Measurements from ENCODE around the gene VPS52. TPM values are rescaled to one million over a fixed set of nuclear protein-coding genes. Genes with fewer than 3 reads are reported as not detected.

VPS52 gene
- total RNA-seq, 2 experiments from 2014 or later, result 79.1 to 84.0 TPM

- DNase-seq, result no peak
- Mint-ChIP-seq H3K4me1 (peaks cover 70% of the 10 kb centered on the region), H3K27me3 (no peaks in the 10 kb centered on the region), H3K36me3 (ENCODE audit: low read depth) (peaks cover 58% of the 10 kb centered on the region), H3K4me3 (peak overlapping the region; percentile 99), H3K9me3 (no peaks in the 10 kb centered on the region), H3K27ac (peak overlapping the region; percentile 96)
- ChIA-PET POLR2A (no interaction called here), CTCF (interaction anchor here (2.4 kb wide), 1 partner anchor 16 kb away, joined by 5 read pairs; the partner anchor contains the start of gene RGL2)
Observed at GRCh38 chr6:33314943-33315792, 43.5 kb upstream of the VPS52 start.

- Mint-ChIP-seq H3K4me3 (peak overlapping the region; percentile 99), H3K4me1 (peaks cover 63% of the 10 kb centered on the region), H3K27me3 (no peaks in the 10 kb centered on the region), H3K27ac (peak overlapping the region; percentile 96), H3K36me3 (ENCODE audit: low read depth) (peaks cover 51% of the 10 kb centered on the region), H3K9me3 (no peaks in the 10 kb centered on the region)
- peak; percentile 82 for DNase-seq
- POLR2A ChIA-PET, result no interaction called here
- CTCF ChIA-PET, result interaction anchor here (2.4 kb wide), 1 partner anchor 15 kb away, joined by 5 read pairs; the partner anchor contains the start of gene RGL2
Observed at GRCh38 chr6:33314515-33314942, 42.9 kb upstream of the VPS52 start.

GRCh38 chr6:33313709-33314514, 42.2 kb upstream of the VPS52 start, which contains the start of gene TAPBP:
Gene TAPBP, minus strand, starts transcription at chr6:33314078. Its CDS starts 37 bp downstream, at chr6:33314041.
- Mint-ChIP-seq H3K27ac (peak within 1 kb of the TSS; percentile 96), H3K27me3 (no peaks in the 10 kb centered on the region), H3K4me3 (peak within 1 kb of the TSS; percentile 99), H3K4me1 (peaks cover 57% of the 10 kb centered on the region), H3K36me3 (ENCODE audit: low read depth) (peaks cover 45% of the 10 kb centered on the region), H3K9me3 (no peaks in the 10 kb centered on the region)
- CTCF ChIA-PET, result interaction anchor here (0.6 kb wide), 1 partner anchor 132 kb away, joined by 3 read pairs; no protein-coding TSS in a partner anchor
- DNase-seq, result peak; percentile 90
- POLR2A ChIA-PET, result no interaction called here

GRCh38 chr6:33313105-33313708, 41.5 kb upstream of the VPS52 start:
- Mint-ChIP-seq H3K27ac (peak overlapping the region; percentile 96), H3K36me3 (ENCODE audit: low read depth) (peaks cover 44% of the 10 kb centered on the region), H3K4me3 (peak overlapping the region; percentile 99), H3K9me3 (no peaks in the 10 kb centered on the region), H3K27me3 (no peaks in the 10 kb centered on the region), H3K4me1 (peaks cover 55% of the 10 kb centered on the region)
- CTCF ChIA-PET, result interaction anchor here (0.6 to 2.0 kb wide), 5 partner anchors 12 to 132 kb away, joined by 3 to 11 read pairs (median 5); partner anchors contain the start of genes B3GALT4 and RGL2
- DNase-seq, result peak; percentile 33
- POLR2A ChIA-PET, result no interaction called here

GRCh38 chr6:33312361-33313104, 40.9 kb upstream of the VPS52 start:
- ChIA-PET CTCF (interaction anchor here (0.8 to 2.0 kb wide), 6 partner anchors 11 to 78 kb away, joined by 3 to 11 read pairs (median 4); partner anchors contain the start of genes B3GALT4 and RGL2), POLR2A (interaction anchor here (0.9 kb wide), 1 partner anchor 11 kb away, joined by 3 read pairs; no protein-coding TSS in a partner anchor)
- no peaks in the 10 kb centered on the region for H3K9me3 Mint-ChIP-seq
- peaks cover 47% of the 10 kb centered on the region for H3K36me3 Mint-ChIP-seq (ENCODE audit: low read depth)
- H3K27me3 Mint-ChIP-seq, result no peaks in the 10 kb centered on the region
- peak overlapping the region; percentile 99 for H3K4me3 Mint-ChIP-seq
- DNase-seq, result peak; percentile 91
- peaks cover 53% of the 10 kb centered on the region for H3K4me1 Mint-ChIP-seq
- H3K27ac Mint-ChIP-seq, result peak overlapping the region; percentile 96

- Mint-ChIP-seq H3K36me3 (ENCODE audit: low read depth) (peaks cover 52% of the 10 kb centered on the region), H3K9me3 (no peaks in the 10 kb centered on the region), H3K27me3 (no peaks in the 10 kb centered on the region), H3K4me3 (no peak overlapping the region), H3K27ac (no peak overlapping the region), H3K4me1 (peaks cover 32% of the 10 kb centered on the region)
- ChIA-PET POLR2A (no interaction called here), CTCF (interaction anchor here (0.9 kb wide), 1 partner anchor 10 kb away, joined by 3 read pairs; no protein-coding TSS in a partner anchor)
- no peak for DNase-seq
Observed at GRCh38 chr6:33306356-33306755, 34.7 kb upstream of the VPS52 start.

- ChIA-PET CTCF (interaction anchor here (0.6 kb wide), 1 partner anchor 10 kb away, joined by 3 read pairs; no protein-coding TSS in a partner anchor), POLR2A (no interaction called here)
- Mint-ChIP-seq H3K36me3 (ENCODE audit: low read depth) (peaks cover 58% of the 10 kb centered on the region), H3K4me3 (no peak overlapping the region), H3K4me1 (peaks cover 37% of the 10 kb centered on the region), H3K27ac (no peak overlapping the region), H3K27me3 (no peaks in the 10 kb centered on the region), H3K9me3 (no peaks in the 10 kb centered on the region)
- DNase-seq, result no peak
Observed at GRCh38 chr6:33305052-33305451, 33.4 kb upstream of the VPS52 start.

GRCh38 chr6:33304216-33304615, 32.5 kb upstream of the VPS52 start:
- Mint-ChIP-seq H3K4me1 (peaks cover 45% of the 10 kb centered on the region), H3K27me3 (no peaks in the 10 kb centered on the region), H3K36me3 (ENCODE audit: low read depth) (peaks cover 65% of the 10 kb centered on the region), H3K4me3 (no peak overlapping the region), H3K9me3 (no peaks in the 10 kb centered on the region), H3K27ac (no peak overlapping the region)
- ChIA-PET POLR2A (no interaction called here), CTCF (no interaction called here)
- no peak for DNase-seq

- H3K4me1 Mint-ChIP-seq, result peaks cover 49% of the 10 kb centered on the region
- H3K36me3 Mint-ChIP-seq (ENCODE audit: low read depth), result peaks cover 57% of the 10 kb centered on the region
- H3K27ac Mint-ChIP-seq, result no peak overlapping the region
- DNase-seq, result no peak
- H3K27me3 Mint-ChIP-seq, result no peaks in the 10 kb centered on the region
- no peaks in the 10 kb centered on the region for H3K9me3 Mint-ChIP-seq
- ChIA-PET CTCF (interaction anchor here (0.7 to 2.1 kb wide), 5 partner anchors 8 to 307 kb away, joined by 3 to 11 read pairs (median 4); no protein-coding TSS in a partner anchor), POLR2A (interaction anchor here (0.7 kb wide), 1 partner anchor 32 kb away, joined by 14 read pairs; no protein-coding TSS in a partner anchor)
- no peak overlapping the region for H3K4me3 Mint-ChIP-seq
Observed at GRCh38 chr6:33301877-33302276, 30.2 kb upstream of the VPS52 start.

- Mint-ChIP-seq H3K27me3 (no peaks in the 10 kb centered on the region), H3K4me1 (peaks cover 44% of the 10 kb centered on the region), H3K9me3 (no peaks in the 10 kb centered on the region), H3K27ac (peak overlapping the region; percentile 98), H3K36me3 (ENCODE audit: low read depth) (peaks cover 44% of the 10 kb centered on the region), H3K4me3 (peak overlapping the region; percentile 93)
- CTCF ChIA-PET, result interaction anchor here (0.7 to 1.8 kb wide), 14 partner anchors 9 to 102 kb away, joined by 3 to 11 read pairs (median 4); partner anchors contain the start of genes B3GALT4, PFDN6, RPS18 and VPS52
- peak; percentile 96 for DNase-seq
- POLR2A ChIA-PET, result interaction anchor here (0.7 to 1.6 kb wide), 3 partner anchors 22 to 48 kb away, joined by 4 to 11 read pairs (median 8); partner anchors contain the start of genes B3GALT4, RPS18 and VPS52
Observed at GRCh38 chr6:33299237-33299944, 27.7 kb upstream of the VPS52 start.

- CTCF ChIA-PET, result interaction anchor here (0.7 to 1.8 kb wide), 10 partner anchors 9 to 101 kb away, joined by 3 to 10 read pairs (median 6); partner anchors contain the start of genes B3GALT4, PFDN6, RPS18 and VPS52
- H3K36me3 Mint-ChIP-seq (ENCODE audit: low read depth), result peaks cover 47% of the 10 kb centered on the region
- H3K4me1 Mint-ChIP-seq, result peaks cover 43% of the 10 kb centered on the region
- POLR2A ChIA-PET, result interaction anchor here (1.4 to 1.6 kb wide), 2 partner anchors 22 to 27 kb away, joined by 8 to 11 read pairs; partner anchors contain the start of genes B3GALT4, RPS18 and VPS52
- no peaks in the 10 kb centered on the region for H3K27me3 Mint-ChIP-seq
- DNase-seq, result peak; percentile 74
- H3K4me3 Mint-ChIP-seq, result peak within 1 kb of the TSS; percentile 93
- H3K9me3 Mint-ChIP-seq, result no peaks in the 10 kb centered on the region
- H3K27ac Mint-ChIP-seq, result peak within 1 kb of the TSS; percentile 98
Observed at GRCh38 chr6:33298773-33299236, 27.1 kb upstream of the VPS52 start, which contains the start of gene RGL2. Gene RGL2, minus strand, starts transcription at chr6:33298942. Its CDS starts 332 bp downstream, at chr6:33298610.
